Esophagus muscularis mucosa (tissue), 4 donors: ENCODE results near the gene HNRNPCL1. TPM values are rescaled to one million over a fixed set of nuclear protein-coding genes. Genes with fewer than 3 reads are reported as not detected.

ENCODE experiments used
- total RNA-seq, 4 donors: library from RNA; depleted of rRNA; stranded (reverse); fragments of >200 nt; gene quantifications; one replicate each; pipeline versions ENCODE4 v1.1.0 to v1.2.1, GENCODE V29; 2016

The HNRNPCL1 gene
- total RNA-seq, 4 donors from 2014 or later, result not detected

Other genes starting within 250 kb of the HNRNPCL1 start
- 100 to 1,000 TPM; 130 to 237 (median 200) TPM for gene DHRS3, start 230.5 kb downstream of the HNRNPCL1 start, total RNA-seq
- not detected for gene AADACL4, start 204.6 kb downstream of the HNRNPCL1 start, total RNA-seq
- not detected for gene AADACL3, start 132.6 kb downstream of the HNRNPCL1 start, total RNA-seq
- not detected for gene CFAP107, start 102.5 kb downstream of the HNRNPCL1 start, total RNA-seq
- gene PRAMEF12, start 75.0 kb downstream of the HNRNPCL1 start, total RNA-seq, result not detected
- not detected for gene PRAMEF1, start 57.3 kb downstream of the HNRNPCL1 start, total RNA-seq
- not detected for gene PRAMEF11, start 17.3 kb downstream of the HNRNPCL1 start, total RNA-seq
- gene PRAMEF2, start 8.4 kb upstream of the HNRNPCL1 start, total RNA-seq, result not detected
- gene PRAMEF4, start 37.5 kb upstream of the HNRNPCL1 start, total RNA-seq, result not detected
- gene PRAMEF10, start 49.5 kb upstream of the HNRNPCL1 start, total RNA-seq, result not detected
- gene PRAMEF7, start 67.9 kb upstream of the HNRNPCL1 start, total RNA-seq, result not detected
- gene PRAMEF6, start 98.9 kb upstream of the HNRNPCL1 start, total RNA-seq, result not detected
- not detected for gene PRAMEF27, start 207.9 kb upstream of the HNRNPCL1 start, total RNA-seq
- not detected for gene HNRNPCL3, start 212.0 kb upstream of the HNRNPCL1 start, total RNA-seq
- not detected for gene PRAMEF25, start 222.1 kb upstream of the HNRNPCL1 start, total RNA-seq